GM13977 (cell line): Measurements from ENCODE around the gene SLC9A5.

Source experiments
- DNase-seq: peaks from one replicate; pipeline ENCODE4 v3.0.0; 2012; ENCODE audit warnings: low spot score
- in situ Hi-C: fragments of 300-500 bp; cut with MboI; formaldehyde crosslinking; loops from one replicate; pipeline ENCODE4 v1.12.0; 2022; ENCODE audit warnings: low sequenced_read_pairs, low pct_unique_long_range_greater_than_20kb, mixed read lengths, inconsistent platforms; ENCODE audit not compliant: unreplicated experiment
- TF ChIP-seq, protein P1 (sequence below): IDR thresholded peaks from 2 replicates; pipeline ENCODE4 v1.5.1; 2012; ENCODE audit warnings: mild to moderate bottlenecking, control low read depth; ENCODE audit not compliant: insufficient read depth; ENCODE audit errors: extremely low read depth, missing control alignments

Gene SLC9A5

DNA sequence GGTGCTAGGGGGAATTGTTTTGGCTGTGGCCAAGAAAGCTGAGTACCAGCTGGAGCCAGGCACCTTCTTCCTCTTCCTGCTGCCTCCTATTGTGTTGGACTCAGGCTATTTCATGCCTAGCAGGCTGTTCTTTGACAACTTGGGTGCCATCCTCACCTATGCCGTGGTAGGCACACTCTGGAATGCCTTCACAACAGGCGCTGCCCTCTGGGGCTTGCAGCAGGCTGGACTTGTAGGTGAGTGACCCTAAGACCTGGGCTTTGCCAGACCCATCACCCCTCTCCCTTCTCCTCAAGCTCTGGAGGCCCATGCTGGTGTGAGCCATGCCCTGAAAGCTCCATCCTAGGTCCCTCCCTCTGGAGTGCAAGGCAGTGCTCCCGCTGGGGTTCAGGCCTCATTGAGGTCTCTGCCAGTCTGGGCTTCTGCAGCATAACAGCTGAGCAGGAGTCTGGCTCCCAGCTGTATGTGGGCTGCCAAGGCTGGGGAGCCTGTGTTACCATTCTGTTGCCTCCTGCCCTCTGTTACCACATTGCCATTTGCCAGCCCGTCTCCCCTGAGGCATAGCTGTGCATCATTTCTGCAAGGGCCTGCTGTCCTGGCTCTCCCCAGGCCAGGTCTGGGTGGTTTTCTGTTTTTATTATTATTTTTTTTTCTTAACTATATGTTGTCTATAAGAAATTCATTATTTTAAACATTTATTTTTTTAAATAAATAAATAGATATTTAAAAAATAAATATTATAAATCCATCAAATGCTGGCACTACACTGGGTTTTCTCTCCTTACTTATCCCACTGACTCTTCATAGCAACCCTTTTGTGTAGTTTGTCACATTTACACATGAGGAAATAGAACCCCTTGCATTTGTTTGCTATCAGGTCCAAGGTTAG is 4.1 kb downstream of the SLC9A5 start:
- in situ Hi-C loops = no loop called here
- TF ChIP-seq, protein P1, sequence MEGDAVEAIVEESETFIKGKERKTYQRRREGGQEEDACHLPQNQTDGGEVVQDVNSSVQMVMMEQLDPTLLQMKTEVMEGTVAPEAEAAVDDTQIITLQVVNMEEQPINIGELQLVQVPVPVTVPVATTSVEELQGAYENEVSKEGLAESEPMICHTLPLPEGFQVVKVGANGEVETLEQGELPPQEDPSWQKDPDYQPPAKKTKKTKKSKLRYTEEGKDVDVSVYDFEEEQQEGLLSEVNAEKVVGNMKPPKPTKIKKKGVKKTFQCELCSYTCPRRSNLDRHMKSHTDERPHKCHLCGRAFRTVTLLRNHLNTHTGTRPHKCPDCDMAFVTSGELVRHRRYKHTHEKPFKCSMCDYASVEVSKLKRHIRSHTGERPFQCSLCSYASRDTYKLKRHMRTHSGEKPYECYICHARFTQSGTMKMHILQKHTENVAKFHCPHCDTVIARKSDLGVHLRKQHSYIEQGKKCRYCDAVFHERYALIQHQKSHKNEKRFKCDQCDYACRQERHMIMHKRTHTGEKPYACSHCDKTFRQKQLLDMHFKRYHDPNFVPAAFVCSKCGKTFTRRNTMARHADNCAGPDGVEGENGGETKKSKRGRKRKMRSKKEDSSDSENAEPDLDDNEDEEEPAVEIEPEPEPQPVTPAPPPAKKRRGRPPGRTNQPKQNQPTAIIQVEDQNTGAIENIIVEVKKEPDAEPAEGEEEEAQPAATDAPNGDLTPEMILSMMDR = no peak
- DNase-seq = no peak

DNA sequence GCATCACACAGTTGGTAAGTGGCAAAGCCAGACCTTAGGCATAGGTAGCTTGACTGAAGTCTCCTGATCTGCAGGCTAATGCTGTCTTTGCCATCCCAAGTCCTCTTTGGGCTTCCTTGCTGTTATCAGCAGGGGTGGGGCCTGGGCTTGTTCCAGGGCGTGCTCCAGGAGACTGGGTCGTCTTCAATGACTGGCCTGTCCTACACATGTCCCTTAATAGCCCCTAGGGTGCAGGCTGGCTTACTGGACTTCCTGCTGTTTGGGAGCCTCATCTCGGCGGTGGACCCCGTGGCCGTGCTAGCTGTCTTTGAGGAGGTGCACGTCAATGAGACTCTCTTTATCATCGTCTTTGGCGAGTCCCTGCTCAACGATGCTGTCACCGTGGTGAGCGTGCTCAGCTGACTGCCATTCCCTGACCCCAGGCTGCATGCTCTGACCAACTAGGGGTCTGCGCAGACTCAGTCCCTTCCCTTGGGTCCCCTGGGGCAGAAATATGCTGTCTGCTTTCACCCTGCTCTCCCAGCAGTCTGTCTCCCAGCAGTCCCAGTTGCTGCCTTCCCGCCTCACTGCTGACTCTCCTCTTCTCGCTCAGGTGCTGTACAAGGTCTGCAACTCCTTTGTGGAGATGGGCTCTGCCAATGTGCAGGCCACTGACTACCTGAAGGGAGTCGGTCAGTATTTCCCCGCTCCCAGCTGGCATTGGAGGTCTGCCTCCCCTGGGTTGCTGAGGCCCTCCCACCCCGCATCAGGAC is 6.2 kb downstream of the SLC9A5 start:
- DNase-seq = no peak
- TF ChIP-seq, protein P1 = no peak
- in situ Hi-C loops = no loop called here

DNA sequence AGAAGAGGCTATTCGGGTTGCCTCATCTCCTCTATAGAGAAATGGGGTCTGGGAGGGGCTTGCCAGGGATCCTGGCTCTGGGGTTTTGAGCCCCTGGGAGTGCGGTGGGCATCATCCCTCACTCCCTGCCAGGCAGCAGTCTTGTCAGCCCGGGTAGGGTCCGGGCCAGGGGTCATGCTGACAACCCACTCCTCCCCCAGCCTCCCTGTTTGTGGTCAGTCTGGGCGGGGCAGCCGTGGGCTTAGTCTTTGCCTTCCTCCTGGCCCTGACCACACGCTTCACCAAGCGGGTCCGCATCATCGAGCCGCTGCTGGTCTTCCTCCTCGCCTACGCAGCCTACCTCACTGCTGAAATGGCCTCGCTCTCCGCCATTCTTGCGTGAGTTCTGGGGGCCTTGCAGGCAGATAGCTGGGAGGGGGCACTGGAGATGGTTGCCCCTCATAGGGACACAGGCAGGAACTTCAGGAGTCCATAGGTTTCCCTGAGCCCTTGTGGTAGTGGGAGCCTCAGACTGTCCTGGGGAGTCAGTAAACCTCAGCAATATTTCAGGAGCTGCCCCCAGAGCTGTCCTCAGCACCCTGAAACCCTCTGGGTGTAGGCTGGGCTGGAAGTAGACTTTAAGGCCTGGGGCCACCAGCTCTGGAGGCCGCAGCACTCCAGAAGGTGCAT is 6.9 kb downstream of the SLC9A5 start:
- TF ChIP-seq, protein P1 = no peak
- no peak for DNase-seq
- in situ Hi-C loops = no loop called here

DNA sequence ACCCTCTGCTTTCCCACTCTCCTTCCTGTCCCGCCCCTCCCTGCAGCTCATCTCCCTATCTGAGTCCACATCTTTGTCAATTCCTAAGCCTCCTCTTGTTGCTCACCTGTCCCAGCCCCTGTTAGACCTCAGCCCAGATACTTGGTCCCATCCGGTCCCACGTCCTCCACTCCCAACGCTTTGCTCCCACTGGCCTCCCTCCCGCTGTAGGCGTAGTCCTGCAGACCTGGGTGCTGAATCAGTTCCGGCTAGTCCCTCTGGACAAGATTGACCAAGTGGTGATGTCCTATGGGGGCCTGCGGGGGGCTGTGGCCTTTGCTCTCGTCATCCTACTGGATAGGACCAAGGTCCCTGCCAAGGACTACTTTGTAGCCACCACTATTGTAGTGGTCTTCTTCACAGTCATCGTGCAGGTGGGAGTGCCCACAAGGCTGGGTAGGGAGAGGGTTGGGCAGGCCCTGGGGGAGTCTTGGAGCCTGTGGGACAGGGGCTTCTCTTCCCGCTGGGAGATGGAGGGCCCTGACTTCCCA is 8.0 kb downstream of the SLC9A5 start:
- in situ Hi-C loops = no loop called here

DNA sequence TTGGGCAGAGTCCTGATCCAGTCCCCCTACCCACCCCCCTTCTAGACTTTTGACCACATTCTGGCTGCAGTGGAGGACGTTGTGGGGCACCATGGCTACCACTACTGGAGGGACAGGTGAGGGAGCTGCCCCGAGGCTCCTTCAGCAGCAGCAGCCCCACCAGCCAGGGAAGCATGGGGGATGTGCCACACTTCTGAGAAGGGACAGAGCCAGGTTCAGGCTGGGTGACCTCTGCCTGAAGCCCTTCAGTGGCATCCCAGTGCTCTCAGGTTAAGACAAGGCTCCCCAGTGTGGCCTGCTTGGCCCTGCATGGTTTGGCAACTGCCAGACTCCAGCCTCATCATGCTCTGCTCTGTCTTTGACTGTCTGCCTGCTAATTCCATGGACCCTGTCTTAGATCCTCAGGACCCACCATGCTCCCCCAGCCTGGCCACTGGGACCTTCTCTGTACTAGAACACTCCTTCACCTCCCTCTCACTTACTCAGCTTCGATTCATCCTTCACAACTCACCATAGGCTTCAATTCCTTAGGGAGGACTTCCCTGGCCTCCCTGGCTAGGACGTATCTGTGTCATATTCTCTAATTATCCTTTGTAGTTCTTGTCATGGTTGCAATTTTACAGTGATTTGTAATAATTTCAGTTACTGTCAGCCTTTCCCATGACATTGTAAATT is 8.8 kb downstream of the SLC9A5 start:
- no peak for DNase-seq
- in situ Hi-C loops = no loop called here
- TF ChIP-seq, protein P1 = no peak

More for the DNA sequence above, 8.0 kb downstream of the SLC9A5 start:
- no peak for DNase-seq
- TF ChIP-seq, protein P1 = no peak
